CD1c-positive myeloid dendritic cell (primary cell): ENCODE data around the gene HOPX.
"Not testable (repeated sequence)": the region's sequence is repeated elsewhere in the genome, so short reads cannot be mapped to it uniquely, and the experiment has no call there.

Source experiments
- DNase-seq: peaks from one replicate; pipeline ENCODE4 v3.0.0-alpha.2; 2016; ENCODE audit errors: extremely low spot score

Gene HOPX

GRCh38 chr4:56688094-56688647, 7.1 kb upstream of the HOPX start:
- no peak for DNase-seq

- DNase-seq = no peak
Measured at GRCh38 chr4:56686537-56687231, 5.6 kb upstream of the HOPX start.

- peak; percentile 7 for DNase-seq
Measured at GRCh38 chr4:56684320-56685050, 3.4 kb upstream of the HOPX start.

GRCh38 chr4:56683455-56683854, 2.4 kb upstream of the HOPX start:
- DNase-seq = no peak

GRCh38 chr4:56681853-56682525, 893 bp upstream of the HOPX start:
- no peak for DNase-seq

GRCh38 chr4:56680266-56680665, 830 bp downstream of the HOPX start:
- DNase-seq = no peak

- DNase-seq = no peak
Measured at GRCh38 chr4:56677711-56678110, 3.4 kb downstream of the HOPX start.

- no peak for DNase-seq
Measured at GRCh38 chr4:56674984-56675383, 6.1 kb downstream of the HOPX start.

GRCh38 chr4:56671860-56672259, 9.2 kb downstream of the HOPX start:
- DNase-seq = no peak

GRCh38 chr4:56671373-56671772, 9.7 kb downstream of the HOPX start:
- no peak for DNase-seq

GRCh38 chr4:56668267-56668666, 12.8 kb downstream of the HOPX start:
- DNase-seq = no peak

GRCh38 chr4:56667396-56667795, 13.7 kb downstream of the HOPX start:
- not testable (repeated sequence) for DNase-seq

- DNase-seq = no peak
Measured at GRCh38 chr4:56666279-56666678, 14.8 kb downstream of the HOPX start.

GRCh38 chr4:56665781-56666180, 15.3 kb downstream of the HOPX start:
- no peak for DNase-seq

GRCh38 chr4:56662782-56663468, 18.2 kb downstream of the HOPX start:
- DNase-seq = no peak

- no peak for DNase-seq
Measured at GRCh38 chr4:56659946-56660345, 21.1 kb downstream of the HOPX start.

- DNase-seq = no peak
Measured at GRCh38 chr4:56658528-56658927, 22.6 kb downstream of the HOPX start.

GRCh38 chr4:56657818-56658217, 23.3 kb downstream of the HOPX start:
- DNase-seq = no peak

GRCh38 chr4:56657128-56657527, 24.0 kb downstream of the HOPX start:
- DNase-seq = no peak

GRCh38 chr4:56656346-56656643, 24.8 kb downstream of the HOPX start:
- DNase-seq = peak; percentile 17

- DNase-seq = no peak
Measured at GRCh38 chr4:56655627-56656345, 25.3 kb downstream of the HOPX start.

- no peak for DNase-seq
Measured at GRCh38 chr4:56655209-56655626, 25.9 kb downstream of the HOPX start.
